Stomach smooth muscle (tissue), 2 donors: Measurements from ENCODE around the gene DGKZ.

Source experiments
- H3K27ac ChIP-seq: one replicate; pipeline ENCODE4 v1.7.0; 2013; ENCODE audit warnings: mild to moderate bottlenecking, low read length, inconsistent platforms
- H3K27me3 ChIP-seq, 2 donors: one replicate each; pipeline ENCODE4 v1.7.0; 2013; ENCODE audit warnings: low read length in 2 of 2; ENCODE audit not compliant: insufficient read depth in 2 of 2, control insufficient read depth in 1 of 2
- H3K36me3 ChIP-seq, 2 donors: one replicate each; pipeline ENCODE4 v1.7.0; 2013; ENCODE audit warnings: low read length in 2 of 2; ENCODE audit not compliant: control insufficient read depth in 2 of 2, insufficient read depth in 2 of 2
- H3K4me1 ChIP-seq: one replicate; pipeline ENCODE4 v1.7.0; 2013; ENCODE audit warnings: low read length; ENCODE audit not compliant: control insufficient read depth, insufficient read depth
- H3K4me3 ChIP-seq, 2 donors: one replicate each; pipeline ENCODE4 v1.7.0; 2013; ENCODE audit warnings: low read length in 2 of 2
- H3K9ac ChIP-seq, 2 donors: one replicate each; pipeline ENCODE4 v1.7.0; 2013; ENCODE audit warnings: low read length in 2 of 2, mild to moderate bottlenecking in 1 of 2
- H3K9me3 ChIP-seq, 2 donors: one replicate each; pipeline ENCODE4 v1.7.0; 2013; ENCODE audit warnings: low read length in 2 of 2; ENCODE audit not compliant: control insufficient read depth in 2 of 2
- donor health status: healthy.
- donor health status: Pancreatic carcinoma.

Gene DGKZ

GRCh38 chr11:46390331-46391171, 43.3 kb downstream of the DGKZ start:
- Histone ChIP-seq H3K4me3 (no peak overlapping the region), H3K27me3 (peaks cover 43 to 68% of the 10 kb centered on the region in 2 donors), H3K27ac (no peak overlapping the region), H3K9me3 (no peaks in the 10 kb centered on the region), H3K9ac (no peak overlapping the region), H3K36me3 (no peaks in the 10 kb centered on the region), H3K4me1 (peaks cover 34% of the 10 kb centered on the region)

GRCh38 chr11:46391186-46391577, 43.9 kb downstream of the DGKZ start:
- peaks cover 0 to 3% of the 10 kb centered on the region in 2 donors for H3K36me3 ChIP-seq
- H3K4me3 ChIP-seq = no peak overlapping the region
- no peak overlapping the region for H3K27ac ChIP-seq
- H3K4me1 ChIP-seq = peaks cover 34% of the 10 kb centered on the region
- peaks cover 41 to 63% of the 10 kb centered on the region in 2 donors for H3K27me3 ChIP-seq
- H3K9me3 ChIP-seq = no peaks in the 10 kb centered on the region
- H3K9ac ChIP-seq = no peak overlapping the region

DNA sequence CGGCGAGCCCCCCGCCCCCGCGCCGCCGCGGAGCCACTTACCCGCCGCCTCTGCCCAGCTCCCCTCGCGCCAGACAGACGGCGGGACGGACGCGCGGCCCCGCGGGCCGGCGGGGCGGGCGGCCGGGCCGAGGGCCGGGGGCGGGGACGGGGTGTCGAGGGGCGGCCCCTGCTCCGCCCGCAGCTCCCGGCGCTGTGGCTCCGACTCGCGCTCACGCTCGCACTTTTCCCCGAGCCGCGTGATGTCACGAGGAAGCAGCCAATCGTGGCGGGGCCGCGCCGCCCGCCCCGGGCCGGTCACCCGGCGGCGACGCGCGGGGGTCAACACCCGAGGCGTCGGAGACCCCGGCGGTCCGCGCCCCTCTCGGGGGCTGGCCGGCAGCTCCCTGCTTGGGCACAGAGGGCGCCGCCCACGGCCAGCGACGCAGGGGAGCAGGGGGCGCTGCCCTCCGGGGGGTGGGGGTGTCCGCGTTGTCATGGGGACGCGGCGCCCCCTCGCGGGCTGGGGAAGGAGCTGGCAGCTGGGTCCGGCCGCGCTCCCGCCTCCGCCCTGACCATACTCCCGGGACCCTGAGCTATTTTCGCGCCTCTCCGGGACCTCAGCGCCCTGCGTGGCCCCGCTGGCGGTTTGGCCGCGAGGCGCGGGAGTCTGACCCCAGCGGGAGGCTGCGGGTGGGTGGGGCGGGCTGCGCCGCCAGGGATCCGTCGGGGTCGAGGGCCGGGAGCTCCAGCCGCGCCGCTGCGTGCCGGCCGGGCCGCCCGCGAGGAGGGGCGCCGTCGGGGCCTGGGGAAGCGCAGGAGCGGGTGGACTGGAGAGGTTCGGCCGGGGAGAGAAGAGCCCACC, 44.5 kb downstream of the DGKZ start, which contains the start of gene CHRM4:
TSS of gene CHRM4 (minus strand) at position 199 of the 843 bp plus-strand sequence. CDS start 5,219 bp downstream, outside the sequence.
- peaks cover 36 to 58% of the 10 kb centered on the region in 2 donors for H3K27me3 ChIP-seq
- no peak within 1 kb of the TSS for H3K27ac ChIP-seq
- no peaks in the 10 kb centered on the region for H3K9me3 ChIP-seq
- peak within 1 kb of the TSS in 1 of 2 donors; percentile 62 for H3K4me3 ChIP-seq
- H3K9ac ChIP-seq = no peak within 1 kb of the TSS
- H3K36me3 ChIP-seq = peaks cover 0 to 6% of the 10 kb centered on the region in 2 donors
- H3K4me1 ChIP-seq = peaks cover 34% of the 10 kb centered on the region

DNA sequence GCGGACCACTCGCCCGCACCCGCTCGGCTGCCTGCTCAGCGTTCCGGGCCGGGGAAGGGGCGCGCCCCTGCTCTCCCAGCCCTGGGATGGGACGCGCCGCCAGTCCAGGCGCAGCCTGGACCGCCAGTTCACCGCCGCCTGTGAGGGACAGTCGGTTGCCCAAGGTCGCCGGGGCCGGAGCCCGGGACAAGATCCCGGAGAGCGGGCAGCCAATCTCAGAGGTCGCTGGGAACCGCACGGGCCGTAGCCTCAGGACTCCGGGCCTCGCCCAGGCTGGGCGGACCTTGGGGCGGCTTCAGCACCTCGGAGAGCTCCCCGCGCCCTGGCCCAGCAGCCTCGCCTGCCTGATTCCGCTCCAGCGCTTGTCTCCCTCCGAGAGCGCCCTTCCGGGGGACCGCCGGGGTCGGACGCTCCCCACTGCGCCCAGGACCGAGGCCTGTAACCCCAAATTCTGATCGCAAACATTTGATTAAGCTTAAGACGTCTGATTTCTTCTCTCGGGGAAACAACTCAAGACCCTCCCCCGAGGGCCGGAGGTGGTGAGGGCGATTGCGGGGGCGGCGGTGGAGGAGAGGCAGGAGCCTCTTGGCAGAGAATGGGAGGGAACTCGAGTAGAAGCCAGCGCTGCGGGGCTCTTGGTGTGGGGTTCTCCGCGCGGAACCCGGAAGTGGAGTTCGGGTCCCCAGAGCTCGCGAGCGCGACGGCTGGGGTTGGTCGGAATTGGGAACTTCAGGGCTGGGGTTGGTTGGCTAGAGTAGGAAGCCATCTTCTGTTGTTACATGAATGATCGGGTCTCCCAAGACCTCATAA, 45.4 kb downstream of the DGKZ start:
- peaks cover 34% of the 10 kb centered on the region for H3K4me1 ChIP-seq
- peak overlapping the region in 1 of 2 donors; percentile 62 for H3K4me3 ChIP-seq
- no peak overlapping the region for H3K27ac ChIP-seq
- H3K9me3 ChIP-seq = no peaks in the 10 kb centered on the region
- peaks cover 29 to 49% of the 10 kb centered on the region in 2 donors for H3K27me3 ChIP-seq
- peaks cover 5 to 14% of the 10 kb centered on the region in 2 donors for H3K36me3 ChIP-seq
- no peak overlapping the region for H3K9ac ChIP-seq

- Histone ChIP-seq H3K27ac (no peak overlapping the region), H3K9me3 (no peaks in the 10 kb centered on the region), H3K4me3 (no peak overlapping the region), H3K4me1 (peaks cover 30% of the 10 kb centered on the region), H3K9ac (no peak overlapping the region), H3K36me3 (peaks cover 8 to 20% of the 10 kb centered on the region in 2 donors), H3K27me3 (peaks cover 26 to 44% of the 10 kb centered on the region in 2 donors)
Observed at GRCh38 chr11:46393231-46393616, 46.0 kb downstream of the DGKZ start.

DNA sequence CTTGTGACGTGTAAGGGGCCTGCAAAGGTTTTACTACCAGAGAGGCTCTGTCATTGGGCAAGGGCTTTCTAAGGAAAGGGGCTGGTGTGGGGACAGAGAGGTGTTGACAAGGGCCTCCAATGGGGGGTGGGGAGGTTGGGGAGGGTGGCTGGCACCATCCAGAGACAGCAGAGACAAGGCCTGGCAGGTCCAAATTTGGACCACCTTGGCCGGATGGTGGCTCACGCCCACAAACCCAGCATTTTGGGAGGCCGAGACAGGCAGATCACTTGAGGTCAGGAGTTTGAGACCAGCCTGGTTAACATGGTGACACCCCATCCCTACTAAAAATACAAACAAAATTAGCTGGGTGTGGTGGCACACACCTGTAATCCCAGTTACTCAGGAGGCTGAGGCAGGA, 46.5 kb downstream of the DGKZ start:
- Histone ChIP-seq H3K9me3 (no peaks in the 10 kb centered on the region), H3K27ac (no peak overlapping the region), H3K9ac (no peak overlapping the region), H3K4me3 (no peak overlapping the region), H3K4me1 (peaks cover 30% of the 10 kb centered on the region), H3K27me3 (peaks cover 23 to 39% of the 10 kb centered on the region in 2 donors), H3K36me3 (peaks cover 8 to 20% of the 10 kb centered on the region in 2 donors)

GRCh38 chr11:46397526-46397925, 50.3 kb downstream of the DGKZ start:
- H3K9me3 ChIP-seq = no peaks in the 10 kb centered on the region
- H3K36me3 ChIP-seq = peaks cover 8 to 26% of the 10 kb centered on the region in 2 donors
- H3K4me1 ChIP-seq = peaks cover 6% of the 10 kb centered on the region
- H3K27ac ChIP-seq = no peak overlapping the region
- H3K4me3 ChIP-seq = no peak overlapping the region
- H3K9ac ChIP-seq = no peak overlapping the region
- peaks cover 3 to 5% of the 10 kb centered on the region in 2 donors for H3K27me3 ChIP-seq

DNA sequence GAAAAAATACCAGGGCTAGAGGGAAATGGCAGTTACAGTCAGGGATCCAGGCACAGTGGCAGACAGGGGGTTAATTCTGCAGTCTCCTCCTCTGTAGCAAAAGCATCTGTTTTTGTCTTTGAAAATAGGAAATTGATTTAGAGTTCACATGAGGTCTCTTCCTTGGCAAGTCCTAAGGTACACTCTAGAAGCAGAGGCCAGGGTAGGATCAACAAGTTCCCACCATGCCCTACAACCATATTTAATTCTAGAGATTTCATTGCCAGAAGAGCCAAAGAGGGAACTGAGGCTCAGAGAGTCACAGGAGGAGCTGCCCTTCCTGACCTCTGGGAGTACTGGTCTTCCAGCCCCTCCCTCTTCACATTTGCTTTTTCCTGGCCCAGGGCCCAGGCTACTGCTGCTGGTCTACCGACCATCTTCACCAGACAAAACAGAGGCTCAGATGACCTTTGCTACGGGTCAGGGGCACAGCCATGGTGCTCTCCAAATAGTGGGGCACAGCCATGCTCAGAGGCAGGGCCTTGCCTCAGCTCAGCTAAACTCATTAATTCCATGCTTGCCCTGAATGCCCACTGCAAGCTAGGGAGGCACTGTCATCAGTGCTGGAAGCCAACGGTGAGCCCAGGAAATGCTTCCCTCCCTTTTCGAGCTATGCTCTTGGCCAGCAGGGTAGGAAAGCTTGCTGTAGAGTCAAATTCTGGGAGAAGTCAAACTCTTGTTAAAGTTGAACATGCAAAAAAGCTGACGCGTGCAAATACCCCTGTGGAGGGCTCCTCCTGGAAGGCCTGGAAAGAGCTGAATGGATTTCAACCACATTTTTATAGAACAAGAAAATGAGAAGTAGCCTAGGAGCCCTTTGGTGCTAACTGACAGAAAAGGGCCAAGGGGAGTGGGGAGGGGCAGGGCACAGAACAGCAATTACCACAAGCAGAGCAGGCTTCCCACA, 56.0 kb downstream of the DGKZ start:
- H3K27ac ChIP-seq = no peak overlapping the region
- no peak overlapping the region for H3K9ac ChIP-seq
- H3K36me3 ChIP-seq = peaks cover 18 to 30% of the 10 kb centered on the region in 2 donors

GRCh38 chr11:46404476-46405017, 57.3 kb downstream of the DGKZ start:
- H3K36me3 ChIP-seq = peaks cover 29 to 36% of the 10 kb centered on the region in 2 donors
- H3K9ac ChIP-seq = no peak overlapping the region
- no peaks in the 10 kb centered on the region for H3K27me3 ChIP-seq

More for the DNA sequence above, 56.0 kb downstream of the DGKZ start:
- H3K27me3 ChIP-seq = no peaks in the 10 kb centered on the region
- H3K9me3 ChIP-seq = no peaks in the 10 kb centered on the region
- peaks cover 2% of the 10 kb centered on the region for H3K4me1 ChIP-seq
- no peak overlapping the region for H3K4me3 ChIP-seq

More at GRCh38 chr11:46404476-46405017, 57.3 kb downstream of the DGKZ start:
- H3K4me1 ChIP-seq = peaks cover 2% of the 10 kb centered on the region
- H3K9me3 ChIP-seq = no peaks in the 10 kb centered on the region
- H3K4me3 ChIP-seq = no peak overlapping the region
- H3K27ac ChIP-seq = no peak overlapping the region
